Retinal pigment epithelial cell (primary cell): ENCODE results near the gene GNAZ.
A peak's percentile ranks its signal among the peaks of the same experiment; 100 is the strongest.

Experiments
- DNase-seq: peaks from one replicate; pipeline ENCODE4 v3.0.0-alpha.2; 2010; ENCODE audit warnings: low read depth
- H3K4me3 ChIP-seq: 2 replicates; pipeline ENCODE4 v1.5.1; 2011; ENCODE audit warnings: mild to moderate bottlenecking, low read length, control low read depth, moderate library complexity
- TF ChIP-seq, protein P1 (sequence below): conservative IDR thresholded peaks from 2 replicates; pipeline ENCODE4 v1.5.1; 2011; ENCODE audit warnings: low read depth, low read length, control low read depth, inconsistent platforms

GNAZ gene

DNA sequence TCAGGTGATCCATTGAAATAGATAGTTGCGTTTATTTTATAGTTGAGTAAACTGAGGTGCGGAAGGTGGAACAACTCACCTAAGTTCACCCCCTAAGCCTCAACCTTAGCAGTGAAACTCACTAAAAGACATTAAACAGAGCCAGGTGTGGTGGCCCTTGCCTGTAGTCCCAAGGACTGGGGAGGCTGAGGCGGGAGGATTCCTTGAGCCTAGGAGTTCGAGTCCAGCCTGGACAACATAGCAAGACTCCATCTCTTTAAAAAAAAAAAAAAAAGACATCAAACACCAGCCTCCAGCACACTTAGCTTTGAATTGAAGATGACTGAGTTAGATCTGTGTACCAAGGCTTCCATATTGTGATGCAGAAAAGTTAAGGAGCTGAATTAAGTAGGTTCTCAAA lies 74.1 kb downstream of the GNAZ start:
- no peak for DNase-seq
- H3K4me3 ChIP-seq: no peak overlapping the region

DNA sequence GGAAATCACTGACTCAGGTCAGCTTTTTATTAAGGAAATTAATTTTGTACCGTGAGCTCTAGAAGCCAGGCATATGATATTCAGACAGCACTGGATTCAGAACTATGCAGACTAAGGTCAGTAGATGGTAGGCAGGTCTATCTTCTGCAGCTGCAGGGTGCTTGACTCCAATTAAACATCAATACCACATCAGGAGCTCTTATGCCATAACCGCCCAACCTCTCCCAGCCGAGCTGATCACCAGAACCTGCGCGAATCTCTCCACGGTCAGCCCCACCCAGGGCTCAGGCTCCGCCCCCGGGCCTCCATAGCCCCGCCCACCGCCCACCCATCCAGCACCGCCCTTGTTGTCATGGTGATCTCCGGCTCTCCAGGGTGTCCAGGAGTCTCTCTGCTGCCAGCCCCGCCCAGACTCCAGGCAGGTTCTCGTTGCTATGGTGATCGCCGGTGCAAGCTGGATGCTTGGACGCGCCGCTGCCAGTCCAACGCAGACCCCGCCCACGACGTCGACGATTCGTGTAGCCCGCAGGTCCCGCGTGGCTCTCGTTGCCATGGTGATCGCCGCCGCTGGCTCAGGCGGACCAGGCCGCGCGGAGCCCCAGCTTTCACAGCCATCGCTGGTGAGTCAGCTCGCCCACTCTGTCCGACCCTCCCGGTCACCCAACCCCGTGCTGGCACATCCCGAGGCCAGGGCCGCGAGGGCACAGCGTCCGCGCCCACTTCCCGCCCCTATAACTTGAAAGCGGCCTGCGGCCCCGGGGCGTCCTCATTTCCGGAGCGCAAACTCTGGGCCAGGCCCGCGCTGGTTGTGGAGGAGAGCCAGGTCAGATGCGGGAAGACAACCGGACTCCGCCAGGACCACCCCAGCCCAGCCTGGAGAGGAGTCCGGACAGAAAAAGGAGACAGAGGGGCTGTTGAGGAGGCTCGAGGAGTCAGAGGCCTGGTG lies 74.9 kb downstream of the GNAZ start, which contains the start of gene RAB36:
TSS of gene RAB36 (plus strand) at position 546 of the 946 bp plus-strand sequence. CDS start 1,140 bp downstream, outside the sequence.
- TF ChIP-seq, protein P1, sequence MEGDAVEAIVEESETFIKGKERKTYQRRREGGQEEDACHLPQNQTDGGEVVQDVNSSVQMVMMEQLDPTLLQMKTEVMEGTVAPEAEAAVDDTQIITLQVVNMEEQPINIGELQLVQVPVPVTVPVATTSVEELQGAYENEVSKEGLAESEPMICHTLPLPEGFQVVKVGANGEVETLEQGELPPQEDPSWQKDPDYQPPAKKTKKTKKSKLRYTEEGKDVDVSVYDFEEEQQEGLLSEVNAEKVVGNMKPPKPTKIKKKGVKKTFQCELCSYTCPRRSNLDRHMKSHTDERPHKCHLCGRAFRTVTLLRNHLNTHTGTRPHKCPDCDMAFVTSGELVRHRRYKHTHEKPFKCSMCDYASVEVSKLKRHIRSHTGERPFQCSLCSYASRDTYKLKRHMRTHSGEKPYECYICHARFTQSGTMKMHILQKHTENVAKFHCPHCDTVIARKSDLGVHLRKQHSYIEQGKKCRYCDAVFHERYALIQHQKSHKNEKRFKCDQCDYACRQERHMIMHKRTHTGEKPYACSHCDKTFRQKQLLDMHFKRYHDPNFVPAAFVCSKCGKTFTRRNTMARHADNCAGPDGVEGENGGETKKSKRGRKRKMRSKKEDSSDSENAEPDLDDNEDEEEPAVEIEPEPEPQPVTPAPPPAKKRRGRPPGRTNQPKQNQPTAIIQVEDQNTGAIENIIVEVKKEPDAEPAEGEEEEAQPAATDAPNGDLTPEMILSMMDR: no peak
- peak within 1 kb of the TSS; percentile 65 for H3K4me3 ChIP-seq
- peak; percentile 99 for DNase-seq

More for the DNA sequence above, 74.1 kb downstream of the GNAZ start:
- TF ChIP-seq, protein P1: no peak

DNA sequence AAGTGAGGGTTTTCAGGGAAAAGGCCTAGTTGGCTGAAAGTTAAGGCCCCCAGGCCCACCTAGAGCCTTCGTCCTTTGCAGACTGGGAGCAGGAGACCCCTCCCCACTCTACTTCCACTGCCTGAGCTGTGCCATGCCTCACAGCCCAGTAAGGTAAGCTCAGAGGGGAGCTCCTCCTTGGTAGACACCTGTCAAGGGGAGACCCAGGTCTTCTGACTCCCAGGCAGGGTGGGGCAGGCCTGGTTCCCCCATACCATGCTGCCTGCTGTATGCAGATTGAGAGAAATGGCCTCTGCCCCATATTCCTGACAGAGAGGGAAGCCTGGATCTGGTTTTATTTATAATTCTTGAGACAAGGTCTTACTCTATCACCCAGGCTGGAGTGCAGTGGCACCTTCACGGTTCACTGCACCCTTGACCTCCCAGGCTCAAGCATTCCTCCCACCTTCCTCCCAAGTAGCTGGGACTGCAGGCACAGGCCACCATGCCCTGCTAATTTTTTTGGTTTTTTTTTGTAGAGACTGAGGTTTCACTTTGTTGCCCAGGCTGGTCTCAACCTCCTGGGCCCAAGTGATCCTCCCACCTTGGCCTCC lies 75.7 kb downstream of the GNAZ start:
- TF ChIP-seq, protein P1: no peak
- DNase-seq: no peak
- peak overlapping the region; percentile 65 for H3K4me3 ChIP-seq

DNA sequence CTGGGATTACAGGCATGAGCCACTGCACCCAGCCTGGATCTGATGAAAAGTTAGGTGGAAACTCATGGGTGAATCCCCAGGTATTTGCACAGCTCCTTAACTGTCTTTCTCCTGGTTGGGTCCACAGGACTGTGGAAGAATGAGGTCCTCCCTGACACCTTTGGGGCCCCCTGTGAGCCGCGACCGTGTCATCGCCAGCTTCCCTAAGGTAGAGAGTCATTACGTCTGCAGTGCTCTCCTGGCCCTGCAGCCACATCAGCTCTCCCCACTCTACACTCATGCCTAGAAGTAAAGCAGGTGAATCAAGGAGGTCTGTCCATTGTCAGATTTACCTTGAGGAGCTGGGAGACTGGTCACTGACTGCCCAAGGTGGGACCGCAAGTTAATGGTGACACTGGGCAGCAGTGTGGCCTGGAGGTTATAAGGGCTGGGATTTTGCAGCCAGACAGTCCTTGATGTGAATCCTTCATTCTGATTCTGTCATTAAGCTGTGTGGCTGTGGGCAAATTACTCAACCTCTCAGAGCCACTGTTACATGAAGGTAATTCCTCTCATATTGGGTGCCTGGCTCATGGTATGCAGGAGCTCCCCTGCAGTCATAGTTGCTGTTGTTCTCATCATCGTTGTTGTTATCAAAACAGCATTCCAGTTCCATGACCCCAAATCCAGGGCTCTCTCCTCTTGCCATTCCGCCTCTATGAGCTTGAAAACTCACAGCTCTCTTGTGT lies 76.3 kb downstream of the GNAZ start:
- no peak for DNase-seq
- TF ChIP-seq, protein P1: no peak
- H3K4me3 ChIP-seq: no peak overlapping the region

DNA sequence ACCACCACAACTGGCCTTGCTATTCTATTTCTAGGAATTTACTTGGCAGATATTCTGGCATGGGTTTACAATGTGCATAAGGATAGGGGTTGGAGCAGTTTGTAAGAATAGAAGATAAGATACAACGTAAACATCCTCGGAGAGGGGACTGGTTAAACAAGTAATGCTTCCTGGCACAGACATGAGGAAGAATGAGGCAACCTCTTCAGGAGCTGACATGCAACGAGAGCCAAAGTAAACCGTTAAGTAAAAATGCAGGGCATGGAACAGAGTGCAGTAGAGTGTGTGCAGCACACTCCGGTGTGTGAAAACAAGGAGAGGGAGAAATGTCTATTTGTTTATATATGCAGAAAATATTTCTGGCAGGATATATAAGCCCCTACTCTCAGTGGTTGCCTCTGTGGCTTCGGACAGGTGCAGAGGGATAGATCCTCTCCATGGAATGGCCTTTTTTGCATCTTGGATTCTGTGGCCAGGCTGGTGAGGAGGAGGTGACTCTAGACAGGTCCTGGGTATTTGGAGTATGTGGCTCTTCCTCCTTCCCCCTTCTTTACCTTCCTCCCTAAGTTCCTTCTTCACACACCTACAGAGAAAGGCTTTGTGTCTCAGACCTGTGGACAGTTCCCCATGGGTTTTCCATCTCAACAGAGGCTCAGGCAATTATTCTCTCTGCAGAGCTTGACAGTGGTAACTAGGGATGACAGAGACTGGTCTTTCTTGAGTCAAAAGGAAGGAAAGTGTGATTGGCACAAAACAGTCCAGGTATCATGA lies 77.5 kb downstream of the GNAZ start:
- TF ChIP-seq, protein P1: no peak
- DNase-seq: no peak
- no peak overlapping the region for H3K4me3 ChIP-seq

DNA sequence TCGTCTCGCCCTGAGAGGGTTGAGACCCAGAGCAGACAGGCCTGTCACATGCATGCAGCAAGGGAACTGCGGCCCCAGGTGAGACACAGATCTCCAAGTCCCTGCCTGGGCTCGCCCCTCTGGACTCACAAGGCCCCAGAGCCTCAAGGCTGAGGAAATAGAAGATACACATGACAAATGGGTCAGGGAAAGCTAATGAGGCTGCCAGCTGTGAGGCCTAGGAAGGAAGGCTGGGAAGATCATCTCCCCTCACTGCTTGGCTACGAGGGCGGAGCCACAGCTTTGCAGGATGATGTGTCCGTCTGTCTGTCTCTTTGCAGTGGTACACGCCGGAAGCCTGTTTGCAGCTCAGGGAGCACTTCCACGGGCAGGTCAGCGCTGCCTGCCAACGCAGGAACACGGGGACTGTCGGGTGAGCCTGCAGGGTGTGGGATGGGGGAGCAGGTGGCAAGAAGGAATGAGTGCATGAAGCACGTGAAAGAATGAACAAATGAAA lies 79.5 kb downstream of the GNAZ start:
- no peak for DNase-seq
- TF ChIP-seq, protein P1: no peak
- H3K4me3 ChIP-seq: no peak overlapping the region
